IMR-90 (cell line): ENCODE results near the gene KCNK3. TPM values are rescaled to one million over a fixed set of nuclear protein-coding genes. Genes with fewer than 3 reads are reported as not detected.

Experiments used
- ATAC-seq: fragments of 200-7000 bp; cut with Tn5 transposase; 2 replicates; pipeline ENCODE4 v1.9.1; 2020; ENCODE audit warnings: low read depth, mild to moderate bottlenecking, moderate library complexity
- BruUV-seq: library from RNA; stranded (reverse); fragments of 400-500 nt; replicated peaks from 2 replicates; lab custom pipeline; 2021; lab: Mats Ljungman, UMichigan
- CTCF ChIA-PET: fragments of 300-600 bp; formaldehyde crosslinking; extraction: SDS; loops from one replicate; lab custom pipeline; 2021; ENCODE audit warnings: antibody characterized with exemption; lab: Yijun Ruan, JAX
- POLR2A ChIA-PET: fragments of 300-600 bp; sonication (Branson Sonifier 250); formaldehyde crosslinking; loops from one replicate; lab custom pipeline; 2022; ENCODE audit warnings: antibody characterized with exemption; ENCODE audit not compliant: unreplicated experiment; lab: Charles Lee
- DNase-seq: peaks from one replicate; pipeline ENCODE4 v3.0.0; 2013
- H2AFZ ChIP-seq: replicated peaks from 2 replicates; pipeline ENCODE3; 2013; ENCODE audit warnings: low read length, mild to moderate bottlenecking; ENCODE audit not compliant: poor library complexity
- H2AK5ac ChIP-seq: 2 replicates; pipeline ENCODE4 v1.6.1; 2013; ENCODE audit warnings: low read depth, low read length, inconsistent platforms
- H2AK9ac ChIP-seq: replicated peaks from 2 replicates; pipeline ENCODE3; 2013; ENCODE audit warnings: mild to moderate bottlenecking, low read depth, low read length, moderate library complexity; ENCODE audit not compliant: poor library complexity
- H2BK120ac ChIP-seq: 2 replicates; pipeline ENCODE4 v1.6.1; 2013; ENCODE audit warnings: low read depth, low read length, inconsistent platforms
- H2BK15ac ChIP-seq: 3 replicates; pipeline ENCODE4 v1.6.1; 2013; ENCODE audit warnings: low read depth, low read length, inconsistent platforms
- H2BK20ac ChIP-seq: 2 replicates; pipeline ENCODE4 v1.6.1; 2013; ENCODE audit warnings: low read depth, mild to moderate bottlenecking, inconsistent platforms, low read length, moderate library complexity
- H2BK5ac ChIP-seq: 2 replicates; pipeline ENCODE4 v1.6.1; 2013; ENCODE audit warnings: mild to moderate bottlenecking, low read depth, low read length, inconsistent platforms; ENCODE audit not compliant: poor library complexity, severe bottlenecking
- H3K14ac ChIP-seq: replicated peaks from 2 replicates; pipeline ENCODE4 v1.6.1; 2013; ENCODE audit warnings: low read depth, low read length, inconsistent platforms
- H3K18ac ChIP-seq: 2 replicates; pipeline ENCODE4 v1.6.1; 2013; ENCODE audit warnings: low read depth, low read length, control low read depth
- H3K23ac ChIP-seq: 2 replicates; pipeline ENCODE4 v1.6.1; 2013; ENCODE audit warnings: low read depth, low read length, inconsistent platforms
- H3K27ac ChIP-seq: 2 replicates; pipeline ENCODE4 v1.5.1; 2013; ENCODE audit warnings: mild to moderate bottlenecking, control low read depth, low read length; ENCODE audit not compliant: insufficient read depth
- H3K27me3 ChIP-seq: 2 replicates; pipeline ENCODE4 v1.6.1; 2013; ENCODE audit warnings: low read length; ENCODE audit not compliant: control insufficient read depth, insufficient read depth
- H3K36me3 ChIP-seq: 2 replicates; pipeline ENCODE4 v1.6.1; 2013; ENCODE audit warnings: low read length, mixed read lengths; ENCODE audit not compliant: control insufficient read depth, insufficient read depth
- H3K4ac ChIP-seq: 2 replicates; pipeline ENCODE4 v1.6.1; 2013; ENCODE audit warnings: low read depth, low read length, inconsistent platforms
- H3K4me1 ChIP-seq: 2 replicates; pipeline ENCODE4 v1.6.1; 2013; ENCODE audit warnings: low read length, mixed read lengths; ENCODE audit not compliant: control insufficient read depth, insufficient read depth
- H3K4me2 ChIP-seq: 2 replicates; pipeline ENCODE4 v1.6.1; 2013; ENCODE audit warnings: low read depth, mild to moderate bottlenecking, control low read depth, low read length, moderate library complexity
- H3K4me3 ChIP-seq: 2 replicates; pipeline ENCODE4 v1.5.1; 2013; ENCODE audit warnings: low read depth, mild to moderate bottlenecking, control low read depth, low read length, moderate library complexity; ENCODE audit not compliant: insufficient read depth
- H3K56ac ChIP-seq: 2 replicates; pipeline ENCODE4 v1.6.1; 2013; ENCODE audit warnings: low read length, inconsistent platforms; ENCODE audit not compliant: insufficient read depth; ENCODE audit errors: extremely low read depth
- H3K79me1 ChIP-seq, 2 experiments: 2 replicates each; pipeline ENCODE4 v1.6.1; 2013; ENCODE audit warnings: low read length in 2 of 2, inconsistent platforms in 1 of 2, low read depth in 1 of 2
- H3K9ac ChIP-seq: 2 replicates; pipeline ENCODE4 v1.6.1; 2013; ENCODE audit warnings: low read depth, low read length, control low read depth
- H3K9me1 ChIP-seq: 2 replicates; pipeline ENCODE4 v1.6.1; 2013; ENCODE audit warnings: low read length, inconsistent platforms; ENCODE audit not compliant: insufficient read depth
- H3K9me3 ChIP-seq: 2 replicates; pipeline ENCODE4 v1.6.1; 2013; ENCODE audit warnings: low read length; ENCODE audit not compliant: control insufficient read depth, insufficient read depth
- H4K20me1 ChIP-seq: 2 replicates; pipeline ENCODE4 v1.6.1; 2013; ENCODE audit warnings: low read length, inconsistent platforms; ENCODE audit not compliant: insufficient read depth
- H4K5ac ChIP-seq: 2 replicates; pipeline ENCODE4 v1.6.1; 2013; ENCODE audit warnings: mild to moderate bottlenecking, low read depth, low read length, control low read depth
- H4K8ac ChIP-seq, 2 experiments: 2 replicates each; pipeline ENCODE4 v1.6.1; 2013; ENCODE audit warnings: low read depth in 2 of 2, low read length in 2 of 2, control low read depth in 1 of 2, inconsistent platforms in 1 of 2
- H4K91ac ChIP-seq: 2 replicates; pipeline ENCODE4 v1.6.1; 2013; ENCODE audit warnings: low read depth, low read length, inconsistent platforms; ENCODE audit not compliant: insufficient read depth
- BHLHE40 ChIP-seq: fragments of 150-350 bp; IDR thresholded peaks from 2 replicates; pipeline ENCODE4 v1.6.1; 2016; ENCODE audit warnings: mild to moderate bottlenecking, low read depth, low read length
- CEBPB ChIP-seq: IDR thresholded peaks from 2 replicates; pipeline ENCODE4 v1.6.1; 2012; ENCODE audit warnings: low read depth, low read length, improper control_type of control experiment
- CHD1 ChIP-seq: IDR thresholded peaks from 2 replicates; pipeline ENCODE4 v1.6.1; 2012; ENCODE audit warnings: low read depth, low read length, improper control_type of control experiment
- CTCF ChIP-seq: conservative IDR thresholded peaks from 2 replicates; pipeline ENCODE4 v1.5.1; 2012; ENCODE audit warnings: mild to moderate bottlenecking, low read depth, low read length, improper control_type of control experiment
- ELK1 ChIP-seq: fragments of 150-350 bp; IDR thresholded peaks from 2 replicates; pipeline ENCODE4 v1.6.1; 2016; ENCODE audit warnings: low read depth, mild to moderate bottlenecking, low read length, moderate library complexity, borderline replicate concordance
- FOS ChIP-seq: fragments of 150-350 bp; IDR thresholded peaks from 2 replicates; pipeline ENCODE4 v1.6.1; 2016; ENCODE audit warnings: low read depth, low read length
- MAFK ChIP-seq: IDR thresholded peaks from 2 replicates; pipeline ENCODE4 v1.6.1; 2012; ENCODE audit warnings: low read depth, low read length, improper control_type of control experiment
- MAZ ChIP-seq: IDR thresholded peaks from 2 replicates; pipeline ENCODE4 v1.6.1; 2012; ENCODE audit warnings: low read depth, mild to moderate bottlenecking, low read length, improper control_type of control experiment, moderate library complexity, borderline replicate concordance
- MXI1 ChIP-seq: IDR thresholded peaks from 2 replicates; pipeline ENCODE4 v1.6.1; 2012; ENCODE audit warnings: low read depth, mild to moderate bottlenecking, low read length, moderate library complexity, borderline replicate concordance
- NFE2L2 ChIP-seq: fragments of 150-350 bp; IDR thresholded peaks from 2 replicates; pipeline ENCODE4 v1.6.1; 2016; ENCODE audit warnings: low read depth, mild to moderate bottlenecking, low read length
- POLR2A ChIP-seq: IDR thresholded peaks from 2 replicates; pipeline ENCODE4 v1.6.1; 2012; ENCODE audit warnings: mild to moderate bottlenecking, low read depth, low read length
- RAD21 ChIP-seq: IDR thresholded peaks from 2 replicates; pipeline ENCODE4 v1.6.1; 2012; ENCODE audit warnings: low read length, improper control_type of control experiment
- RCOR1 ChIP-seq: IDR thresholded peaks from 2 replicates; pipeline ENCODE4 v1.6.1; 2012; ENCODE audit warnings: mild to moderate bottlenecking, low read length, improper control_type of control experiment; ENCODE audit not compliant: insufficient replicate concordance
- RFX5 ChIP-seq: IDR thresholded peaks from 2 replicates; pipeline ENCODE4 v1.8.0; 2012; ENCODE audit warnings: low read depth, mild to moderate bottlenecking, low read length, moderate library complexity
- SMC3 ChIP-seq: fragments of 150-350 bp; IDR thresholded peaks from 2 replicates; pipeline ENCODE4 v1.6.1; 2016; ENCODE audit warnings: low read depth, mild to moderate bottlenecking, antibody characterized with exemption, low read length, moderate library complexity
- USF2 ChIP-seq: fragments of 150-350 bp; IDR thresholded peaks from 2 replicates; pipeline ENCODE4 v1.6.1; 2017; ENCODE audit warnings: mild to moderate bottlenecking, antibody characterized with exemption, low read length, low read depth
- WGBS, 2 experiments: methylation state at CpG; one replicate each; pipeline versions ENCODE4 v1.1.5 to v1.1.7; 2013; ENCODE audit warnings: missing lambda C conversion rate in 2 of 2; ENCODE audit not compliant: insufficient read length in 1 of 2; ENCODE audit errors: extremely low coverage in 2 of 2; 5-methylcytosine and 5-hydroxymethylcytosine counted together
- dilution Hi-C: fragments of 300-500 bp; cut with HindIII; formaldehyde crosslinking; loops from one replicate; pipeline ENCODE4 v1.14.3; 2018; ENCODE audit warnings: low sequenced_read_pairs; ENCODE audit not compliant: unreplicated experiment
- in situ Hi-C: fragments of 300-500 bp; cut with MboI; formaldehyde crosslinking; loops from 3 replicates; pipeline ENCODE4 v1.14.3; 2019; ENCODE audit warnings: low sequenced_read_pairs, inconsistent platforms, mixed read lengths
- intact Hi-C: fragments of 100-400 bp; cut with micrococcal nuclease; formaldehyde crosslinking; loops from 2 replicates; pipeline ENCODE4 v1.10.0; 2022
- polyA plus RNA-seq, 3 experiments: library from polyadenylated mRNA; depleted of rRNA; stranded (reverse); fragments of >200 nt; gene quantifications; 2 replicates each; pipeline ENCODE4 v1.2.3, GENCODE V29; 2012; ENCODE audit warnings: low replicate concordance in 1 of 3
- total RNA-seq: library from RNA; depleted of rRNA; stranded (reverse); fragments of >200 nt; gene quantifications from 2 replicates; pipeline ENCODE4 v1.2.3, GENCODE V29; 2012

Gene KCNK3
- total and polyA plus RNA-seq, 2 of the 4 experiments (the other 2 are of a cell fraction), result under 0.01 to 0.03 TPM

- H2BK20ac ChIP-seq, result no peak overlapping the region
- no peaks in the 10 kb centered on the region for H3K36me3 ChIP-seq
- DNase-seq (no peak), ATAC-seq (no peak)
- no peak overlapping the region for H3K9ac ChIP-seq
- H3K9me3 ChIP-seq, result peaks cover 4% of the 10 kb centered on the region; the same call in 1 of the 2 replicates
- H3K9me1 ChIP-seq, result no peaks in the 10 kb centered on the region
- no peaks in the 10 kb centered on the region for H3K79me1 ChIP-seq
- no peak overlapping the region for H2BK15ac ChIP-seq
- H3K4ac ChIP-seq, result no peak overlapping the region
- H3K27ac ChIP-seq, result no peak overlapping the region
- no peak overlapping the region for H3K18ac ChIP-seq
- H4K91ac ChIP-seq, result no peak overlapping the region
- H3K56ac ChIP-seq, result no peak overlapping the region
- POLR2A ChIA-PET, result no interaction called here
- no peak overlapping the region for H2AK9ac ChIP-seq
- no peaks in the 10 kb centered on the region for H4K20me1 ChIP-seq
- H3K4me2 ChIP-seq, result no peak overlapping the region
- no peak overlapping the region for H4K5ac ChIP-seq
- dilution Hi-C loops, result no loop called here
- no peak overlapping the region for H3K14ac ChIP-seq
- H3K4me3 ChIP-seq, result no peak overlapping the region
- no peak overlapping the region for H2AK5ac ChIP-seq
- no peak overlapping the region for H2BK5ac ChIP-seq
- H2BK120ac ChIP-seq, result no peak overlapping the region
- no peak overlapping the region for H2AFZ ChIP-seq
- H3K27me3 ChIP-seq, result peaks cover 63% of the 10 kb centered on the region
- intact Hi-C loops, result no loop called here
- no TSS peak for BruUV-seq
- WGBS, 2 experiments, result no CpG with 5 or more reads among the region's 3 CpGs
- no peaks in the 10 kb centered on the region for H3K4me1 ChIP-seq
- TF ChIP-seq RAD21, result no peak
- no peak for TF ChIP-seq SMC3
- TF ChIP-seq RFX5, result no peak
- no peak for TF ChIP-seq CHD1
- TF ChIP-seq BHLHE40, result no peak
- TF ChIP-seq USF2, result no peak
- TF ChIP-seq POLR2A, result no peak
- TF ChIP-seq MXI1, result no peak
- TF ChIP-seq CEBPB, result no peak
- TF ChIP-seq FOS, result no peak
- no peak for TF ChIP-seq NFE2L2
- TF ChIP-seq MAZ, result no peak
- TF ChIP-seq ELK1, result no peak
- no peak for TF ChIP-seq RCOR1
- no peak for TF ChIP-seq MAFK
- TF ChIP-seq CTCF, result no peak
- CTCF ChIA-PET, result no interaction called here
- no peak overlapping the region for H3K23ac ChIP-seq
- in situ Hi-C loops, result no loop called here
- H4K8ac ChIP-seq, result no peak overlapping the region
Observed at GRCh38 chr2:26681656-26682055, 10.9 kb upstream of the KCNK3 start.
